ENCODE results near the gene GAMT. TPM values are rescaled to one million over a fixed set of nuclear protein-coding genes. Genes with fewer than 3 reads are reported as not detected.

GAMT gene
- total and polyA plus RNA-seq, 2 of the 13 experiments (the other 11 are each of a cell fraction or from before 2014, with no cell fraction given): 115 to 124 TPM

DNA sequence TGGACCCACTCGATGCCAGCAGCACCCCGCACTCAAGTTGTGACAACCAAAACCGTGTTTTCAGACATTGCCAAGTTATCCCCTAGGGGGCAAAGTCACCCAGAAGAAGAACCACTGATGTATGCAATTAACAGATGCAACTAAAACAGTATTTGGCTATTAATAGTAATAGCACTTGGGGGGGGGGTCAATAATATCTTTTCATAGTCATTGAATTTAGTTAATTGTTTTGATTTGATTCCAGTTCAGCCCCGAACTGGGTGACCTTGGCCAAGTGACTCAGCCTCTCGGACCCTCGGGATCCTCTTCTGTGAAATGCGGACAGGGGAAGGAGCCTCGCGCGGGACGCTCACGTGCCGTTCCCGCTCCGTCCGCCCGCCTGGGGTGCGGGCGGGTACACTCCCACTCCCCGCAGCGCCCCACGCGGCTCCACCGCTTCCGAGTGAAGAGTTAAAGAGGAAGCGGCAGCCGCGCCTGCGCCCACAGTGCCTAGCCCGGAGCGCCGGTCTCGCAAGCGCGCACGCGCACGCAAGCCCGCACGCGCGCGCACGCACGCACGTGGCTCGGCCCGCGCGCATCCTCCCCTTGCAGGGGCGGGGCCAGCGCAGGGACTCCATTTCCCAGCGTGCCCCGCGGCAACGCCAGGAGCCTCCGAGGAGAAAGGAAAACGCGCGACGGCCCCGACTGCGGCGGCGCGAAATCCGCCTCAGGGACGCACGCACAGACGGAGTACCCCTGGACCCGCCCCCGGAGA lies 5.6 kb upstream of the GAMT start (continued):
- TF ChIP-seq, protein P1, sequence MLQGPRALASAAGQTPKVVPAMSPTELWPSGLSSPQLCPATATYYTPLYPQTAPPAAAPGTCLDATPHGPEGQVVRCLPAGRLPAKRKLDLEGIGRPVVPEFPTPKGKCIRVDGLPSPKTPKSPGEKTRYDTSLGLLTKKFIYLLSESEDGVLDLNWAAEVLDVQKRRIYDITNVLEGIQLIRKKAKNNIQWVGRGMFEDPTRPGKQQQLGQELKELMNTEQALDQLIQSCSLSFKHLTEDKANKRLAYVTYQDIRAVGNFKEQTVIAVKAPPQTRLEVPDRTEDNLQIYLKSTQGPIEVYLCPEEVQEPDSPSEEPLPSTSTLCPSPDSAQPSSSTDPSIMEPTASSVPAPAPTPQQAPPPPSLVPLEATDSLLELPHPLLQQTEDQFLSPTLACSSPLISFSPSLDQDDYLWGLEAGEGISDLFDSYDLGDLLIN (CRISPR knock-in tag; IDR thresholded peaks at IDR 0.05; ENCODE audit: borderline replicate concordance): 0 out of 2 replicates have a peak, but pooled peaks have one; percentile 35
- TF ChIP-seq ESRRA (CRISPR knock-in tag; IDR thresholded peaks at IDR 0.05; ENCODE audit: low read depth): peak; percentile 32; the same call in 1 of the 2 replicates
- peak; percentile 36 for TF ChIP-seq STAG1 (CRISPR knock-in tag; IDR thresholded peaks at IDR 0.05)
- TF ChIP-seq, protein P2, sequence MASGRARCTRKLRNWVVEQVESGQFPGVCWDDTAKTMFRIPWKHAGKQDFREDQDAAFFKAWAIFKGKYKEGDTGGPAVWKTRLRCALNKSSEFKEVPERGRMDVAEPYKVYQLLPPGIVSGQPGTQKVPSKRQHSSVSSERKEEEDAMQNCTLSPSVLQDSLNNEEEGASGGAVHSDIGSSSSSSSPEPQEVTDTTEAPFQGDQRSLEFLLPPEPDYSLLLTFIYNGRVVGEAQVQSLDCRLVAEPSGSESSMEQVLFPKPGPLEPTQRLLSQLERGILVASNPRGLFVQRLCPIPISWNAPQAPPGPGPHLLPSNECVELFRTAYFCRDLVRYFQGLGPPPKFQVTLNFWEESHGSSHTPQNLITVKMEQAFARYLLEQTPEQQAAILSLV (CRISPR knock-in tag; IDR thresholded peaks at IDR 0.05; ENCODE audit: borderline replicate concordance): peak; percentile 57; the same call in 1 of the 2 replicates
- peak; percentile 32; the same call in 1 of the 2 replicates for TF ChIP-seq ZFY (CRISPR knock-in tag; IDR thresholded peaks at IDR 0.05)
- TF ChIP-seq, protein P3, sequence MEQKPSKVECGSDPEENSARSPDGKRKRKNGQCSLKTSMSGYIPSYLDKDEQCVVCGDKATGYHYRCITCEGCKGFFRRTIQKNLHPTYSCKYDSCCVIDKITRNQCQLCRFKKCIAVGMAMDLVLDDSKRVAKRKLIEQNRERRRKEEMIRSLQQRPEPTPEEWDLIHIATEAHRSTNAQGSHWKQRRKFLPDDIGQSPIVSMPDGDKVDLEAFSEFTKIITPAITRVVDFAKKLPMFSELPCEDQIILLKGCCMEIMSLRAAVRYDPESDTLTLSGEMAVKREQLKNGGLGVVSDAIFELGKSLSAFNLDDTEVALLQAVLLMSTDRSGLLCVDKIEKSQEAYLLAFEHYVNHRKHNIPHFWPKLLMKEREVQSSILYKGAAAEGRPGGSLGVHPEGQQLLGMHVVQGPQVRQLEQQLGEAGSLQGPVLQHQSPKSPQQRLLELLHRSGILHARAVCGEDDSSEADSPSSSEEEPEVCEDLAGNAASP (CRISPR knock-in tag; IDR thresholded peaks at IDR 0.05; ENCODE audit: borderline replicate concordance): 0 out of 2 replicates have a peak, but pooled peaks have one; percentile 23
- TF ChIP-seq, protein P4, sequence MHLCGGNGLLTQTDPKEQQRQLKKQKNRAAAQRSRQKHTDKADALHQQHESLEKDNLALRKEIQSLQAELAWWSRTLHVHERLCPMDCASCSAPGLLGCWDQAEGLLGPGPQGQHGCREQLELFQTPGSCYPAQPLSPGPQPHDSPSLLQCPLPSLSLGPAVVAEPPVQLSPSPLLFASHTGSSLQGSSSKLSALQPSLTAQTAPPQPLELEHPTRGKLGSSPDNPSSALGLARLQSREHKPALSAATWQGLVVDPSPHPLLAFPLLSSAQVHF (CRISPR knock-in tag; IDR thresholded peaks at IDR 0.05): no peak
- TF ChIP-seq ZNF224 (CRISPR knock-in tag; IDR thresholded peaks at IDR 0.05): no peak
- TF ChIP-seq, protein P5, sequence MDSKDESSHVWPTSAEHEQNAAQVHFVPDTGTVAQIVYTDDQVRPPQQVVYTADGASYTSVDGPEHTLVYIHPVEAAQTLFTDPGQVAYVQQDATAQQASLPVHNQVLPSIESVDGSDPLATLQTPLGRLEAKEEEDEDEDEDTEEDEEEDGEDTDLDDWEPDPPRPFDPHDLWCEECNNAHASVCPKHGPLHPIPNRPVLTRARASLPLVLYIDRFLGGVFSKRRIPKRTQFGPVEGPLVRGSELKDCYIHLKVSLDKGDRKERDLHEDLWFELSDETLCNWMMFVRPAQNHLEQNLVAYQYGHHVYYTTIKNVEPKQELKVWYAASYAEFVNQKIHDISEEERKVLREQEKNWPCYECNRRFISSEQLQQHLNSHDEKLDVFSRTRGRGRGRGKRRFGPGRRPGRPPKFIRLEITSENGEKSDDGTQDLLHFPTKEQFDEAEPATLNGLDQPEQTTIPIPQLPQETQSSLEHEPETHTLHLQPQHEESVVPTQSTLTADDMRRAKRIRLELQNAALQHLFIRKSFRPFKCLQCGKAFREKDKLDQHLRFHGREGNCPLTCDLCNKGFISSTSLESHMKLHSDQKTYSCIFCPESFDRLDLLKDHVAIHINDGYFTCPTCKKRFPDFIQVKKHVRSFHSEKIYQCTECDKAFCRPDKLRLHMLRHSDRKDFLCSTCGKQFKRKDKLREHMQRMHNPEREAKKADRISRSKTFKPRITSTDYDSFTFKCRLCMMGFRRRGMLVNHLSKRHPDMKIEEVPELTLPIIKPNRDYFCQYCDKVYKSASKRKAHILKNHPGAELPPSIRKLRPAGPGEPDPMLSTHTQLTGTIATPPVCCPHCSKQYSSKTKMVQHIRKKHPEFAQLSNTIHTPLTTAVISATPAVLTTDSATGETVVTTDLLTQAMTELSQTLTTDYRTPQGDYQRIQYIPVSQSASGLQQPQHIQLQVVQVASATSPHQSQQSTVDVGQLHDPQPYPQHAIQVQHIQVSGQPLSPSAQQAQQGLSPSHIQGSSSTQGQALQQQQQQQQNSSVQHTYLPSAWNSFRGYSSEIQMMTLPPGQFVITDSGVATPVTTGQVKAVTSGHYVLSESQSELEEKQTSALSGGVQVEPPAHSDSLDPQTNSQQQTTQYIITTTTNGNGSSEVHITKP (CRISPR knock-in tag; IDR thresholded peaks at IDR 0.05; ENCODE audit: low read depth): no peak
- TF ChIP-seq, protein P6, sequence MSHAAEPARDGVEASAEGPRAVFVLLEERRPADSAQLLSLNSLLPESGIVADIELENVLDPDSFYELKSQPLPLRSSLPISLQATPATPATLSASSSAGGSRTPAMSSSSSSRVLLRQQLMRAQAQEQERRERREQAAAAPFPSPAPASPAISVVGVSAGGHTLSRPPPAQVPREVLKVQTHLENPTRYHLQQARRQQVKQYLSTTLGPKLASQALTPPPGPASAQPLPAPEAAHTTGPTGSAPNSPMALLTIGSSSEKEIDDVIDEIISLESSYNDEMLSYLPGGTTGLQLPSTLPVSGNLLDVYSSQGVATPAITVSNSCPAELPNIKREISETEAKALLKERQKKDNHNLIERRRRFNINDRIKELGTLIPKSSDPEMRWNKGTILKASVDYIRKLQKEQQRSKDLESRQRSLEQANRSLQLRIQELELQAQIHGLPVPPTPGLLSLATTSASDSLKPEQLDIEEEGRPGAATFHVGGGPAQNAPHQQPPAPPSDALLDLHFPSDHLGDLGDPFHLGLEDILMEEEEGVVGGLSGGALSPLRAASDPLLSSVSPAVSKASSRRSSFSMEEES (CRISPR knock-in tag; IDR thresholded peaks at IDR 0.05): peak; percentile 35; the same call in 1 of the 2 replicates
- TF ChIP-seq SAP130 (CRISPR knock-in tag; IDR thresholded peaks at IDR 0.05; ENCODE audit: low read depth): peak; percentile 80
- 0 out of 2 replicates have a peak, but pooled peaks have one; percentile 56 for TF ChIP-seq RCOR2 (CRISPR knock-in tag; IDR thresholded peaks at IDR 0.05)
- no peak for TF ChIP-seq ZNF225 (CRISPR knock-in tag; IDR thresholded peaks at IDR 0.05)
- TF ChIP-seq, protein P7, sequence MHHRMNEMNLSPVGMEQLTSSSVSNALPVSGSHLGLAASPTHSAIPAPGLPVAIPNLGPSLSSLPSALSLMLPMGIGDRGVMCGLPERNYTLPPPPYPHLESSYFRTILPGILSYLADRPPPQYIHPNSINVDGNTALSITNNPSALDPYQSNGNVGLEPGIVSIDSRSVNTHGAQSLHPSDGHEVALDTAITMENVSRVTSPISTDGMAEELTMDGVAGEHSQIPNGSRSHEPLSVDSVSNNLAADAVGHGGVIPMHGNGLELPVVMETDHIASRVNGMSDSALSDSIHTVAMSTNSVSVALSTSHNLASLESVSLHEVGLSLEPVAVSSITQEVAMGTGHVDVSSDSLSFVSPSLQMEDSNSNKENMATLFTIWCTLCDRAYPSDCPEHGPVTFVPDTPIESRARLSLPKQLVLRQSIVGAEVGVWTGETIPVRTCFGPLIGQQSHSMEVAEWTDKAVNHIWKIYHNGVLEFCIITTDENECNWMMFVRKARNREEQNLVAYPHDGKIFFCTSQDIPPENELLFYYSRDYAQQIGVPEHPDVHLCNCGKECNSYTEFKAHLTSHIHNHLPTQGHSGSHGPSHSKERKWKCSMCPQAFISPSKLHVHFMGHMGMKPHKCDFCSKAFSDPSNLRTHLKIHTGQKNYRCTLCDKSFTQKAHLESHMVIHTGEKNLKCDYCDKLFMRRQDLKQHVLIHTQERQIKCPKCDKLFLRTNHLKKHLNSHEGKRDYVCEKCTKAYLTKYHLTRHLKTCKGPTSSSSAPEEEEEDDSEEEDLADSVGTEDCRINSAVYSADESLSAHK (CRISPR knock-in tag; IDR thresholded peaks at IDR 0.05; ENCODE audit: borderline replicate concordance): no peak

All from HepG2 (cell line).